ENCODE data around the gene GALNT6. TPM values are rescaled to one million over a fixed set of nuclear protein-coding genes. Genes with fewer than 3 reads are reported as not detected.

Gene GALNT6
- total RNA-seq, 1 donor from 2014 or later: 32.4 TPM

- no peak for TF ChIP-seq CTCF (conservative IDR thresholded peaks at IDR 0.05; ENCODE audit: low read depth, low read length)
- no peak for DNase-seq (ENCODE audit: low read depth)
- H3K4me3 ChIP-seq (ENCODE audit: low read depth, low read length): no peak overlapping the region
Observed at GRCh38 chr12:51417826-51418225, 26.6 kb upstream of the GALNT6 start.

DNA sequence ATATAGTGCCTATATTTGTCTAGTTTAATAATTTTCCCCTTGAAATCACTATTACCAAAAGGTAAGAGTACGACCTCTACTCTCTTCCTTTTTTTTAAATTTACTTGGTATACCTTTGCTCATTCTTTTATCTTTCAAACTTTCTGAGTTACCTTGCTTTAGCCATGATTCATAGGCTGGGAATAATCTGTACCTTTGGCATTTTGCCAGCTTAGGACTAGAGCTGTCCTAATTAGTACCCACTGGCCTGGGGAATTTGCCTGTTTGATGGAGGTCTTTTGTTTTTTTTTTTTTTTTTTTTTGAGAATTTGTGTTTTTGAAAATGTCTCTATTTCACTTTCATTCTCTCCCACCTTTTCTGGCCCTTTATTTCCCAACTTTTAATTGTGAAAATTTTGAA, 24.7 kb upstream of the GALNT6 start:
- H3K4me3 ChIP-seq (ENCODE audit: low read depth, low read length): no peak overlapping the region
- no peak for DNase-seq (ENCODE audit: low read depth)
- TF ChIP-seq CTCF (conservative IDR thresholded peaks at IDR 0.05; ENCODE audit: low read depth, low read length): no peak

- no peak for DNase-seq (ENCODE audit: low read depth)
- TF ChIP-seq CTCF (conservative IDR thresholded peaks at IDR 0.05; ENCODE audit: low read depth, low read length): no peak
- no peak overlapping the region for H3K4me3 ChIP-seq (ENCODE audit: low read depth, low read length)
Observed at GRCh38 chr12:51413791-51414190, 22.6 kb upstream of the GALNT6 start.

DNA sequence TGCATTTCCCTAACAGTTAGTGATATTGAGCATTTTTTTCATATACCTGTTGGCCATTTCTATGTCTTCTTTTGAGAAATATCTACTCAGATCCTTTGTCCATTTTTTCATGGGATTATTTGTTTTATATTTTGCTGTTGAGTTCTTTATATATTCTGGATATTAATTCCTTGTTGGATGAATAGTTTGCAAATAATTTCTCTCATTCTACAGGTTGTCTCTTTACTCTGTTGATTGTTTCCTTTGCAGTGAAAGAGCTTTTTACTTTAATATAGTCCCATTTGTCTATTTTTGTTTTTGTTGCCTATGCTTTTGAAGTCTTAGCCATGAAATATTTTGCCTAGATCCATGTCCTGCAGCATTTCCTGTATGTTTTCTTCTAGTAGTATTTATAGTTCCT, 21.9 kb upstream of the GALNT6 start:
- TF ChIP-seq CTCF (conservative IDR thresholded peaks at IDR 0.05; ENCODE audit: low read depth, low read length): no peak
- no peak overlapping the region for H3K4me3 ChIP-seq (ENCODE audit: low read depth, low read length)
- DNase-seq (ENCODE audit: low read depth): no peak

- DNase-seq (ENCODE audit: low read depth): no peak
- H3K4me3 ChIP-seq (ENCODE audit: low read depth, low read length): no peak overlapping the region
- no peak for TF ChIP-seq CTCF (conservative IDR thresholded peaks at IDR 0.05; ENCODE audit: low read depth, low read length)
Observed at GRCh38 chr12:51409846-51410245, 18.6 kb upstream of the GALNT6 start.

- TF ChIP-seq CTCF (conservative IDR thresholded peaks at IDR 0.05; ENCODE audit: low read depth, low read length): no peak
- H3K4me3 ChIP-seq (ENCODE audit: low read depth, low read length): no peak overlapping the region
- DNase-seq (ENCODE audit: low read depth): no peak
Observed at GRCh38 chr12:51407604-51408003, 16.4 kb upstream of the GALNT6 start.

- H3K4me3 ChIP-seq (ENCODE audit: low read depth, low read length): no peak overlapping the region
- TF ChIP-seq CTCF (conservative IDR thresholded peaks at IDR 0.05; ENCODE audit: low read depth, low read length): no peak
- no peak for DNase-seq (ENCODE audit: low read depth)
Observed at GRCh38 chr12:51406859-51407258, 15.7 kb upstream of the GALNT6 start.

All from epithelial cell of proximal tubule (primary cell).